HepG2 (cell line): ENCODE results near the gene SPART.

Experiments
- ADNP ChIP-seq: sonication (generic); formaldehyde crosslinking; IDR thresholded peaks from 2 replicates; pipeline ENCODE4 v1.4.0; 2020; ENCODE audit warnings: missing genetic modification reagents
- CBX5 ChIP-seq: sonication (generic); formaldehyde crosslinking; IDR thresholded peaks from 2 replicates; pipeline ENCODE4 v1.4.0; 2020; ENCODE audit warnings: missing genetic modification reagents, borderline replicate concordance
- GABPB1 ChIP-seq: IDR thresholded peaks from 2 replicates; pipeline ENCODE4 v1.6.1; 2016; ENCODE audit warnings: mild to moderate bottlenecking, missing genetic modification reagents, moderate library complexity, missing compliant biosample characterization
- MXI1 ChIP-seq: IDR thresholded peaks from 3 replicates; pipeline ENCODE4 v1.6.1; 2012; ENCODE audit warnings: low read depth, low read length, inconsistent platforms, borderline replicate concordance

GRCh38 chr13:36261011-36261410 lies 85.2 kb downstream of the SPART start:
- TF ChIP-seq ADNP (no peak), MXI1 (no peak), GABPB1 (CRISPR knock-in tag) (no peak), CBX5 (CRISPR knock-in tag) (no peak)
